GM12878 (cell line): ENCODE data around the gene NUTM2E.
"Not testable (repeated sequence)": the region's sequence is repeated elsewhere in the genome, so short reads cannot be mapped to it uniquely, and the experiment has no call there.

Source experiments
- CTCF ChIP-seq, 3 experiments: IDR thresholded peaks in 2 of 3; conservative IDR thresholded peaks in 1 of 3; 2 replicates each; pipeline ENCODE4 v1.5.1; 2011; ENCODE audit warnings: low read depth in 3 of 3, low read length in 3 of 3, mild to moderate bottlenecking in 3 of 3, control low read depth in 2 of 3, moderate library complexity in 2 of 3, inconsistent platforms in 1 of 3, mixed read lengths in 1 of 3; ENCODE audit not compliant: control insufficient read depth in 2 of 3, insufficient read depth in 1 of 3; ENCODE audit errors: extremely low read depth in 1 of 3
- ELK1 ChIP-seq: IDR thresholded peaks from 2 replicates; pipeline ENCODE4 v1.6.1; 2012; ENCODE audit warnings: low read depth, low read length, improper control_type of control experiment
- IKZF1 ChIP-seq: fragments of 450-650 bp; conservative IDR thresholded peaks from 2 replicates; pipeline ENCODE4 v1.6.1; 2017; ENCODE audit warnings: antibody characterized with exemption, mild to moderate bottlenecking
- NRF1 ChIP-seq: conservative IDR thresholded peaks from 2 replicates; pipeline ENCODE4 v1.6.1; 2011; ENCODE audit warnings: mild to moderate bottlenecking, low read depth, low read length, improper control_type of control experiment
- POLR2A ChIP-seq: IDR thresholded peaks from 2 replicates; pipeline ENCODE4 v1.6.1; 2011; ENCODE audit warnings: low read depth, mild to moderate bottlenecking, low read length

GRCh38 chr10:79791906-79792517 lies 34.5 kb upstream of the NUTM2E start:
- TF ChIP-seq ELK1; CTCF (IDR thresholded peaks at IDR 0.05 in 2 of 3, conservative IDR thresholded peaks at IDR 0.05 in 1 of 3; ENCODE audit: control insufficient read depth in 2 of 3, extremely low read depth in 1 of 3, insufficient read depth in 1 of 3, low read depth in 3 of 3, low read length in 3 of 3); IKZF1; NRF1; POLR2A: not testable (repeated sequence)
